ENCODE results near the gene SLC25A11. TPM values are rescaled to one million over a fixed set of nuclear protein-coding genes. Genes with fewer than 3 reads are reported as not detected.

SLC25A11 gene
- total RNA-seq, 1 donor from 2014 or later, result 60.2 TPM

- peak overlapping the region; percentile 96 for H3K4me3 Mint-ChIP-seq
- TF ChIP-seq CTCF (conservative IDR thresholded peaks at IDR 0.05), result no peak
- H3K27me3 Mint-ChIP-seq, result no peaks in the 10 kb centered on the region
- H3K27ac Mint-ChIP-seq, result peak overlapping the region; percentile 97
- peak; percentile 91 for DNase-seq (ENCODE audit: extremely low spot score, unreplicated experiment)
- no peaks in the 10 kb centered on the region for H3K9me3 Mint-ChIP-seq
- H3K36me3 Mint-ChIP-seq, result peaks cover 13% of the 10 kb centered on the region
- peaks cover 40% of the 10 kb centered on the region for H3K4me1 Mint-ChIP-seq (ENCODE audit: unreplicated experiment)
These were observed 9.1 kb upstream of the SLC25A11 start for GRCh38 chr17:4948931-4949320.

GRCh38 chr17:4948166-4948930, 8.5 kb upstream of the SLC25A11 start, which contains the start of gene PFN1:
PFN1 (minus strand) TSS chr17:4948530; CDS start chr17:4948394, 136 bp downstream.
- TF ChIP-seq CTCF (conservative IDR thresholded peaks at IDR 0.05), result no peak
- H3K4me3 Mint-ChIP-seq, result peak within 1 kb of the TSS; percentile 96

GRCh38 chr17:4947411-4948165, 7.7 kb upstream of the SLC25A11 start:
- Mint-ChIP-seq H3K4me1 (ENCODE audit: unreplicated experiment) (peaks cover 37% of the 10 kb centered on the region), H3K27me3 (no peaks in the 10 kb centered on the region), H3K9me3 (no peaks in the 10 kb centered on the region), H3K4me3 (peak overlapping the region; percentile 96), H3K27ac (peak overlapping the region; percentile 87), H3K36me3 (peaks cover 13% of the 10 kb centered on the region)
- no peak for DNase-seq (ENCODE audit: extremely low spot score, unreplicated experiment)
- no peak for TF ChIP-seq CTCF (conservative IDR thresholded peaks at IDR 0.05)

More at GRCh38 chr17:4948166-4948930, 8.5 kb upstream of the SLC25A11 start, which contains the start of gene PFN1:
- Mint-ChIP-seq H3K27ac (peak within 1 kb of the TSS; percentile 97), H3K27me3 (no peaks in the 10 kb centered on the region), H3K36me3 (peaks cover 13% of the 10 kb centered on the region), H3K9me3 (no peaks in the 10 kb centered on the region), H3K4me1 (ENCODE audit: unreplicated experiment) (peaks cover 37% of the 10 kb centered on the region)
- peak; percentile 81 for DNase-seq (ENCODE audit: extremely low spot score, unreplicated experiment)

- Mint-ChIP-seq H3K9me3 (no peaks in the 10 kb centered on the region), H3K27ac (peak overlapping the region; percentile 87), H3K4me1 (ENCODE audit: unreplicated experiment) (peaks cover 38% of the 10 kb centered on the region), H3K27me3 (no peaks in the 10 kb centered on the region), H3K36me3 (peaks cover 13% of the 10 kb centered on the region), H3K4me3 (peak overlapping the region; percentile 96)
- no peak for TF ChIP-seq CTCF (conservative IDR thresholded peaks at IDR 0.05)
- no peak for DNase-seq (ENCODE audit: extremely low spot score, unreplicated experiment)
These were observed 7.2 kb upstream of the SLC25A11 start for GRCh38 chr17:4947010-4947410.

GRCh38 chr17:4946312-4946976, 6.6 kb upstream of the SLC25A11 start:
- H3K4me1 Mint-ChIP-seq (ENCODE audit: unreplicated experiment), result peaks cover 44% of the 10 kb centered on the region
- peaks cover 17% of the 10 kb centered on the region for H3K36me3 Mint-ChIP-seq
- no peak for TF ChIP-seq CTCF (conservative IDR thresholded peaks at IDR 0.05)
- H3K27me3 Mint-ChIP-seq, result no peaks in the 10 kb centered on the region
- peak overlapping the region; percentile 96 for H3K4me3 Mint-ChIP-seq
- H3K9me3 Mint-ChIP-seq, result no peaks in the 10 kb centered on the region
- DNase-seq (ENCODE audit: extremely low spot score, unreplicated experiment), result no peak
- H3K27ac Mint-ChIP-seq, result peak overlapping the region; percentile 87

All from type B pancreatic cell (in vitro differentiated cells).